ENCODE measurements around the gene PIP4K2C. TPM values are rescaled to one million over a fixed set of nuclear protein-coding genes. Genes with fewer than 3 reads are reported as not detected.
"Not testable (repeated sequence)": the region's sequence is repeated elsewhere in the genome, so short reads cannot be mapped to it uniquely, and the experiment has no call there.

PIP4K2C gene
- total RNA-seq, 4 donors from 2014 or later, result 36.9 to 68.9 (median 51.5) TPM

DNA sequence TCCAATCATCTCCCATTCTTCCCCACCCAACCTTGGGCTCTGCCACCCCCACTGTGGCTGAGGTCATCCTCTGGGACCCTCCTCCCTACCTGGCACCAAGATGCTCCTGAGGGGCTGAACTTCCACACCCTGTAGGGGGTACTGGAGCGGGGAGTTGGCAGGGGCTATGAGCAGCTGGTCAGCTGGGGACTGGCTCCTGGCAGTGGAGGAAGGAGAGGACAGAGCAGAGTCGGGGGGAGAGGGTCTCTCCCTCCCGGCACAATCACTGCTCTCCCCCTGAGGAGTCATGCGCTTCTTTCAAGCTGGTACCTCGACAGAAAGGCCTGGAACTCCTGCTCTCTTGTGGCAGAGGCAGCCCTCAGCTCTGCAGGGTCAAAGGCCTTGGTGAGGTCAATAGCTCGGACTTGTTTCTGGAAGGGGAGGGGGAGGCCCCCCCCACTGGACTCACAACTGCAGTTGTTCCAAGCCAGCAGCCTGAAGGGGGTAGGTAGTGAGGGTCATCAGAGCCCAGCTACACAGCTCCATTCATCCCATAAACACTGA is 40.0 kb downstream of the PIP4K2C start:
- TF ChIP-seq POLR2A (IDR thresholded peaks at IDR 0.05), result no peak
- TF ChIP-seq POLR2AphosphoS5 (IDR thresholded peaks at IDR 0.05), result no peak
- no peak for TF ChIP-seq EP300 (IDR thresholded peaks at IDR 0.05)
- no peak for TF ChIP-seq CTCF (IDR thresholded peaks at IDR 0.05)
- Histone ChIP-seq H3K9me3 (no peaks in the 10 kb centered on the region), H3K27ac (no peak overlapping the region), H3K27me3 (peaks cover 82% of the 10 kb centered on the region), H3K4me1 (peaks cover 29% of the 10 kb centered on the region), H3K4me3 (no peak overlapping the region), H3K36me3 (no peaks in the 10 kb centered on the region)
- peak in 1 of 2 donors; percentile 50 for DNase-seq (ENCODE audit: low spot score in 2 of 2)
- WGBS, result 63% methylated on average over 5 of the region's 6 CpGs

DNA sequence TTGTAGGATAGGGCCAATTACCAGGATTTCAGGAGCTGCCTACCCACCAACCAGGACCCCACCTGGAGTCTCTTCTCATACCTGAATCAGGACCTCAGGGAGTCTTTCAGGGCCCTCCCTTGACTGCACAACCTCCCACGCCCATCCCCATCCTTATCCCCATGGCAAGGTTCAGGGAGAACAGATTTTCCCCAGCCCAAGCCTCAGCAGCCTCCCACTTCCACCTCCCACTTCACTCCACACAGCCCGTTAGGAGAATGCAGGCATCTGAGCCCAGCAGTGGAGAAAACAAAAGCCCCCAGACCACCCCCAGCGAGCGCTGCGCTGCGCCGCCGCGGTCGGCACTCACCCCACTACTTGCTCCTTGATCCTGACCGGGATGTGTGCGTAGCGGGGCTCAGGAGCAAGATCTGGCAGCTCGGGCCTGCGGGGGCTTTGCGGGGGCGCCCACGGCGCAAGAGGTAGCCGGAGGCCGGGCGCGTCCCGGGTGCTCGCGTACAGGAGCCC is 40.6 kb downstream of the PIP4K2C start:
- no peaks in the 10 kb centered on the region for H3K36me3 ChIP-seq
- H3K27me3 ChIP-seq, result peaks cover 79% of the 10 kb centered on the region
- WGBS, result 24% methylated on average over 6 of the region's 26 CpGs
- peaks cover 29% of the 10 kb centered on the region for H3K4me1 ChIP-seq
- H3K9me3 ChIP-seq, result no peaks in the 10 kb centered on the region
- peak in 1 of 2 donors; percentile 60 for DNase-seq (ENCODE audit: low spot score in 2 of 2)
- H3K4me3 ChIP-seq, result peak overlapping the region; percentile 57
- no peak overlapping the region for H3K27ac ChIP-seq
- TF ChIP-seq POLR2A (IDR thresholded peaks at IDR 0.05) (no peak), CTCF (IDR thresholded peaks at IDR 0.05) (no peak), EP300 (IDR thresholded peaks at IDR 0.05) (no peak), POLR2AphosphoS5 (IDR thresholded peaks at IDR 0.05) (no peak)

- Histone ChIP-seq H3K4me1 (peaks cover 28% of the 10 kb centered on the region), H3K27ac (no peak overlapping the region), H3K4me3 (peak overlapping the region; percentile 57), H3K27me3 (peaks cover 75% of the 10 kb centered on the region), H3K9me3 (no peaks in the 10 kb centered on the region), H3K36me3 (no peaks in the 10 kb centered on the region)
- DNase-seq (ENCODE audit: low spot score in 2 of 2), result peak; percentile 67 to 68
- WGBS, result under 1% methylated on average over 29 of the region's 67 CpGs
- TF ChIP-seq POLR2AphosphoS5 (IDR thresholded peaks at IDR 0.05) (no peak), CTCF (IDR thresholded peaks at IDR 0.05) (no peak), POLR2A (IDR thresholded peaks at IDR 0.05) (no peak), EP300 (IDR thresholded peaks at IDR 0.05) (no peak)
Measured at GRCh38 chr12:57632073-57632957, 41.3 kb downstream of the PIP4K2C start.

GRCh38 chr12:57632958-57633840 is 42.2 kb downstream of the PIP4K2C start, which contains the start of gene B4GALNT1:
Gene B4GALNT1 (minus strand): TSS chr12:57633201. CDS start chr12:57632132, 1,069 bp downstream.
- Histone ChIP-seq H3K36me3 (no peaks in the 10 kb centered on the region), H3K27ac (no peak within 1 kb of the TSS), H3K27me3 (peaks cover 68% of the 10 kb centered on the region), H3K4me3 (peak within 1 kb of the TSS; percentile 57), H3K9me3 (no peaks in the 10 kb centered on the region), H3K4me1 (peaks cover 20% of the 10 kb centered on the region)
- peak; percentile 74 to 82 for DNase-seq (ENCODE audit: low spot score in 2 of 2)
- TF ChIP-seq EP300 (IDR thresholded peaks at IDR 0.05) (no peak), POLR2AphosphoS5 (IDR thresholded peaks at IDR 0.05) (no peak), CTCF (IDR thresholded peaks at IDR 0.05) (peak; percentile 59 to 95), POLR2A (IDR thresholded peaks at IDR 0.05) (no peak)
- 8% methylated on average over 14 of the region's 58 CpGs for WGBS

DNA sequence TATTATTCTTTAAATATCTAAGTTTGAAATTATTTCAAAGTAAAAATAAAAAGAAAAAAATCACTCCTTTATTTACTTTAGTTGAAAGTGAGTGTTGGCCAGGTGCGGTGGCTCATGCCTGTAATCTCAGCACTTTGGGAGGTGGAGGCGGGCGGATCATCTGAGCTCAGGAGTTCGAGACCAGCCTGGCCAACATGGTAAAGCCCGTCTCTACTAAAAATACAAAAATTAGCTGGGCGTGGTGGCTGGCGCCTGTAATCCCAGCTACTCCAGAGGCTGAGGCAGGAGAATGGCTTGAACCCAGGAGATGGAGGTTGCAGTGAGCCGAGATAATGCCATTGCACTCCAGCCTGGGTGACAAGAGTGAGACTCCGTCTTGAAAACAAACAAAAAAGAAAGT is 45.7 kb downstream of the PIP4K2C start:
- H3K4me3 ChIP-seq; H3K36me3 ChIP-seq; DNase-seq (ENCODE audit: low spot score in 2 of 2); H3K27ac ChIP-seq; H3K9me3 ChIP-seq: not testable (repeated sequence)
- Histone ChIP-seq H3K4me1 (peaks cover 19% of the 10 kb centered on the region), H3K27me3 (peaks cover 62% of the 10 kb centered on the region)
- whole genome bisulfite sequencing, result 75% methylated on average over 9 of the region's 9 CpGs
